ENCODE results near the gene MYO9A. TPM values are rescaled to one million over a fixed set of nuclear protein-coding genes. Genes with fewer than 3 reads are reported as not detected.

MYO9A gene
- total RNA-seq, 1 experiment from 2014 or later = 21.4 TPM

- no peak for DNase-seq
- no peak overlapping the region for H2BK15ac ChIP-seq (ENCODE audit: low read depth, low read length)
Measured at GRCh38 chr15:71789616-71790015, 328.3 kb downstream of the MYO9A start.

More at GRCh38 chr15:71789616-71790015, 328.3 kb downstream of the MYO9A start:
- Histone ChIP-seq H2BK5ac (ENCODE audit: insufficient read length, low read length) (no peak overlapping the region), H3K9me3 (ENCODE audit: control insufficient read depth, low read depth, low read length) (no peaks in the 10 kb centered on the region), H3K79me1 (ENCODE audit: insufficient read depth, low read depth, low read length, poor library complexity, severe bottlenecking) (no peaks in the 10 kb centered on the region), H2BK120ac (ENCODE audit: low read depth, low read length, poor library complexity, severe bottlenecking) (no peak overlapping the region), H3K23ac (ENCODE audit: insufficient read length, low read depth, low read length) (no peak overlapping the region), H3K27ac (ENCODE audit: insufficient read length, low read depth, low read length) (no peak overlapping the region), H3K4me1 (ENCODE audit: insufficient read depth, low read length) (no peaks in the 10 kb centered on the region), H3K79me2 (ENCODE audit: insufficient read depth, low read length) (no peaks in the 10 kb centered on the region; the same call in 1 of the 2 replicates), H3K4me2 (ENCODE audit: insufficient read depth, insufficient read length, low read length) (no peak overlapping the region), H3K4ac (ENCODE audit: low read depth, low read length) (no peak overlapping the region), H3K23me2 (ENCODE audit: insufficient read length, low read depth, low read length, poor library complexity, severe bottlenecking) (no peaks in the 10 kb centered on the region), H3K14ac (ENCODE audit: insufficient read depth, low read length) (no peak overlapping the region), H4K8ac (replicated peaks; ENCODE audit: insufficient read length, low read depth, low read length) (peak overlapping the region; percentile 10), H2BK12ac (ENCODE audit: insufficient read length, low read depth, low read length) (no peak overlapping the region), H3K18ac (ENCODE audit: insufficient read length, low read depth, low read length) (no peak overlapping the region), H3K27me3 (ENCODE audit: insufficient read depth, low read length) (no peaks in the 10 kb centered on the region), H3T11ph (ENCODE audit: low read length) (no peak overlapping the region), H4K91ac (ENCODE audit: insufficient read length, low read depth, low read length) (no peak overlapping the region), H3K9ac (ENCODE audit: extremely low read depth, insufficient read length, low read length) (no peak overlapping the region), H4K5ac (ENCODE audit: insufficient read length, low read depth, low read length) (peak overlapping the region; percentile 11), H3K56ac (ENCODE audit: insufficient read length, low read depth, low read length) (no peak overlapping the region), H4K20me1 (ENCODE audit: control insufficient read depth, insufficient read depth, insufficient read length) (no peaks in the 10 kb centered on the region), H2AK5ac (ENCODE audit: insufficient read length, low read length) (no peak overlapping the region), H2AFZ (ENCODE audit: low read length) (no peak overlapping the region), H2BK20ac (ENCODE audit: low read depth, low read length, poor library complexity, severe bottlenecking) (no peak overlapping the region)
- Mint-ChIP-seq H3K9me3 (no peaks in the 10 kb centered on the region), H3K36me3 (ENCODE audit: insufficient read depth in 1 of 3, low read depth in 3 of 3) (no peaks in the 10 kb centered on the region; a peak in 1 of 7 replicates), H3K4me1 (no peaks in the 10 kb centered on the region), H3K4me3 (no peak overlapping the region), H3K27ac (no peak overlapping the region), H3K27me3 (ENCODE audit: low read depth) (peaks cover 3% of the 10 kb centered on the region)
- no peak for TF ChIP-seq CTCF (conservative IDR thresholded peaks at IDR 0.05)
- no CpG with 5 or more reads among the region's 6 CpGs for WGBS (ENCODE audit: extremely low coverage, insufficient read length, low lambda C conversion rate)
